Suprapubic skin (tissue), 4 donors: ENCODE data around the gene SSTR3. TPM values are rescaled to one million over a fixed set of nuclear protein-coding genes. Genes with fewer than 3 reads are reported as not detected.

Experiments used
- DNase-seq, 2 donors: peaks; one replicate each; pipeline ENCODE4 v3.0.0-alpha.2; 2019; ENCODE audit warnings: low spot score in 2 of 2
- H3K27ac ChIP-seq: fragments of 200-600 bp; sonication (generic); one replicate; pipeline ENCODE4 v1.5.1; 2019
- H3K27me3 ChIP-seq: fragments of 200-600 bp; sonication (generic); one replicate; pipeline ENCODE4 v1.5.1; 2019
- H3K36me3 ChIP-seq: fragments of 200-600 bp; sonication (generic); one replicate; pipeline ENCODE4 v1.5.1; 2019
- H3K4me1 ChIP-seq: fragments of 200-600 bp; sonication (generic); one replicate; pipeline ENCODE4 v1.5.1; 2019
- H3K4me3 ChIP-seq: fragments of 200-600 bp; sonication (generic); one replicate; pipeline ENCODE4 v1.5.1; 2019; ENCODE audit warnings: mild to moderate bottlenecking
- H3K9me3 ChIP-seq: fragments of 200-600 bp; sonication (generic); one replicate; pipeline ENCODE4 v1.5.1; 2019
- CTCF ChIP-seq, 2 donors: fragments of 200-600 bp in 1 of 2; fragments of 450-650 bp in 1 of 2; sonication (generic) in 1 of 2; IDR thresholded peaks; one replicate each; pipeline ENCODE4 v1.5.1; 2016 to 2019; ENCODE audit warnings: antibody characterized with exemption in 2 of 2, mild to moderate bottlenecking in 1 of 2, moderate library complexity in 1 of 2
- EP300 ChIP-seq: sonication (generic); formaldehyde crosslinking; IDR thresholded peaks from one replicate; pipeline ENCODE4 v1.6.1; 2017; ENCODE audit warnings: antibody characterized with exemption
- POLR2A ChIP-seq, 2 donors: fragments of 450-650 bp; IDR thresholded peaks; one replicate each; pipeline ENCODE4 v1.6.1; 2017; ENCODE audit warnings: antibody characterized with exemption in 2 of 2, mild to moderate bottlenecking in 2 of 2, moderate library complexity in 2 of 2
- POLR2AphosphoS5 ChIP-seq, 3 donors: sonication (generic); formaldehyde crosslinking; IDR thresholded peaks; one replicate each; pipeline ENCODE4 v1.6.1; 2017; ENCODE audit warnings: antibody characterized with exemption in 3 of 3
- WGBS: methylation state at CpG from one replicate; pipeline ENCODE4 v1.1.5; 2018; 5-methylcytosine and 5-hydroxymethylcytosine counted together
- total RNA-seq, 4 donors: library from RNA; depleted of rRNA; stranded (reverse); fragments of >200 nt; gene quantifications; one replicate each; pipeline ENCODE4 v1.1.0, GENCODE V29; 2016

The SSTR3 gene
- total RNA-seq, 4 donors from 2014 or later: not detected

GRCh38 chr22:37183432-37184379 lies 28.6 kb downstream of the SSTR3 start:
- Histone ChIP-seq H3K36me3 (no peaks in the 10 kb centered on the region), H3K27me3 (no peaks in the 10 kb centered on the region), H3K27ac (no peak overlapping the region), H3K4me1 (peaks cover 42% of the 10 kb centered on the region), H3K4me3 (no peak overlapping the region), H3K9me3 (no peaks in the 10 kb centered on the region)
- TF ChIP-seq POLR2A (IDR thresholded peaks at IDR 0.05) (no peak), EP300 (no peak), CTCF (IDR thresholded peaks at IDR 0.05) (no peak), POLR2AphosphoS5 (IDR thresholded peaks at IDR 0.05) (no peak)
- 81% methylated on average over 15 of the region's 17 CpGs for whole genome bisulfite sequencing
- peak in 1 of 2 donors; percentile 56 for DNase-seq

GRCh38 chr22:37182949-37183245 lies 29.4 kb downstream of the SSTR3 start:
- 75% methylated on average over 3 of the region's 3 CpGs for WGBS
- Histone ChIP-seq H3K27me3 (no peaks in the 10 kb centered on the region), H3K36me3 (no peaks in the 10 kb centered on the region), H3K9me3 (no peaks in the 10 kb centered on the region), H3K4me1 (peaks cover 42% of the 10 kb centered on the region), H3K4me3 (no peak overlapping the region), H3K27ac (no peak overlapping the region)
- peak in 1 of 2 donors; percentile 42 for DNase-seq
- no peak for TF ChIP-seq EP300
- no peak for TF ChIP-seq CTCF (IDR thresholded peaks at IDR 0.05)
- no peak for TF ChIP-seq POLR2A (IDR thresholded peaks at IDR 0.05)
- TF ChIP-seq POLR2AphosphoS5 (IDR thresholded peaks at IDR 0.05): no peak

GRCh38 chr22:37182101-37182948 lies 30.0 kb downstream of the SSTR3 start:
- H3K4me1 ChIP-seq: peaks cover 42% of the 10 kb centered on the region
- 82% methylated on average over 32 of the region's 37 CpGs for WGBS
- no peak overlapping the region for H3K4me3 ChIP-seq
- DNase-seq: peak in 1 of 2 donors; percentile 53
- H3K36me3 ChIP-seq: no peaks in the 10 kb centered on the region
- no peak for TF ChIP-seq CTCF (IDR thresholded peaks at IDR 0.05)
- TF ChIP-seq POLR2AphosphoS5 (IDR thresholded peaks at IDR 0.05): no peak
- no peak for TF ChIP-seq EP300
- TF ChIP-seq POLR2A (IDR thresholded peaks at IDR 0.05): no peak
- no peaks in the 10 kb centered on the region for H3K27me3 ChIP-seq
- no peak overlapping the region for H3K27ac ChIP-seq
- H3K9me3 ChIP-seq: no peaks in the 10 kb centered on the region

DNA sequence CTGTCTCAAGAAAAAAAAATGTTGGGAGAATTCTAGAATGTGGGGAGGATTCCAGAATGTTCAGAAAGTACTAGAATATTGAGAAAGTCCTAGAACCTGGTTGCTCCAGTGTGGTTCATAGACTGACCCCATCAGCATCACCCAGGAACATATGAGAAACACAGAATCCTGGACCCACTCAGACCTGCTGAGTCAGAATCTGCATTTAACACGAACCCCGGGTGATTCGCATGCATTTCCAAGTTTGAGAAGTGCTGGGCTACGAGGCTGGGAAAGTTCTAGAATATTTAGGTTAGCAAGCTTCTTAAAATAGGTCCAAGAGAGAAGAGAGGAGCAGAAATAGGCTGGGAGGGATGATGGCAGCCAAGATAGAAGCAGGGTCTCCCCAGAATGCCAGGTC lies 30.6 kb downstream of the SSTR3 start:
- no peaks in the 10 kb centered on the region for H3K9me3 ChIP-seq
- WGBS: 90% methylated on average over 4 of the region's 4 CpGs
- H3K27ac ChIP-seq: no peak overlapping the region
- peaks cover 42% of the 10 kb centered on the region for H3K4me1 ChIP-seq
- H3K27me3 ChIP-seq: no peaks in the 10 kb centered on the region
- no peak for TF ChIP-seq POLR2A (IDR thresholded peaks at IDR 0.05)
- TF ChIP-seq POLR2AphosphoS5 (IDR thresholded peaks at IDR 0.05): no peak
- TF ChIP-seq EP300: no peak
- no peak for TF ChIP-seq CTCF (IDR thresholded peaks at IDR 0.05)
- DNase-seq: no peak
- H3K4me3 ChIP-seq: no peak overlapping the region
- no peaks in the 10 kb centered on the region for H3K36me3 ChIP-seq
